Activated B cell treated with CpG ODN at 0.5 μM for 24 hours (primary cell): Measurements from ENCODE around the gene CLEC10A. TPM values are rescaled to one million over a fixed set of nuclear protein-coding genes. Genes with fewer than 3 reads are reported as not detected.

Experiments used
- ATAC-seq: fragments of 200-7000 bp; cut with Tn5 transposase; one replicate; pipeline ENCODE4 v1.10.0; 2021; ENCODE audit warnings: low read depth, mild to moderate bottlenecking, moderate library complexity
- CTCF ChIA-PET: fragments of 350-600 bp; sonication (Branson Sonifier 250); formaldehyde crosslinking; loops from one replicate; lab custom pipeline; 2021; ENCODE audit warnings: antibody characterized with exemption; lab: Charles Lee
- POLR2A ChIA-PET: fragments of 350-600 bp; sonication (Branson Sonifier 250); formaldehyde crosslinking; loops from one replicate; lab custom pipeline; 2021; ENCODE audit warnings: antibody characterized with exemption; lab: Charles Lee
- DNase-seq: peaks from one replicate; pipeline ENCODE4 v3.0.0; 2022
- H3K27ac Mint-ChIP-seq: one replicate; pipeline ENCODE4 v1.8.0; 2020; ENCODE audit warnings: mixed read lengths
- H3K27me3 Mint-ChIP-seq: one replicate; pipeline ENCODE4 v1.8.0; 2021; ENCODE audit warnings: mixed read lengths
- H3K36me3 Mint-ChIP-seq: one replicate; pipeline ENCODE4 v1.8.0; 2021; ENCODE audit warnings: low read depth, mixed read lengths
- H3K4me1 Mint-ChIP-seq: one replicate; pipeline ENCODE4 v1.8.0; 2021; ENCODE audit warnings: mixed read lengths
- H3K4me3 Mint-ChIP-seq: one replicate; pipeline ENCODE4 v1.8.0; 2020; ENCODE audit warnings: mild to moderate bottlenecking, mixed read lengths
- H3K9me3 Mint-ChIP-seq: one replicate; pipeline ENCODE4 v1.8.0; 2020; ENCODE audit warnings: mixed read lengths
- CTCF ChIP-seq: fragments of 200-600 bp; IDR thresholded peaks from one replicate; pipeline ENCODE4 v1.8.0; 2022; ENCODE audit warnings: antibody characterized with exemption, mild to moderate bottlenecking
- intact Hi-C: fragments of 100-400 bp; cut with micrococcal nuclease; formaldehyde crosslinking; loops from one replicate; pipeline ENCODE4 v1.15.1; 2024
- total RNA-seq: library from RNA; stranded (reverse); gene quantifications from 2 replicates; pipeline ENCODE4 v1.2.3, GENCODE V29; 2022

CLEC10A gene
- total RNA-seq, 1 donor from 2014 or later, result not detected

DNA sequence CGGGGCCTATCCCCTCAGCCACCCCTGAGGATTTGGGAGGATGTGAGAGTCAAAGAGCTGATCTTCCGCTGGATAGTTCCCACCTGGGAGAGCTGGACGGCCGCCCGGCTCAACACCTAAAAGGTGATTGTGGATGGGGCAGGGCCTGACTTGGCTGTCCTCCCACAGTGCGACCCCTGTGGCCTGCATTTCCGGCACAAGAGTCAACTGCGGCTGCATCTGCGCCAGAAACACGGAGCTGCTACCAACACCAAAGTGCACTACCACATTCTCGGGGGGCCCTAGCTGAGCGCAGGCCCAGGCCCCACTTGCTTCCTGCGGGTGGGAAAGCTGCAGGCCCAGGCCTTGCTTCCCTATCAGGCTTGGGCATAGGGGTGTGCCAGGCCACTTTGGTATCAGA is 52.7 kb downstream of the CLEC10A start:
- ChIA-PET POLR2A (interaction anchor here (0.9 to 1.6 kb wide), 2 partner anchors 8 to 12 kb away, joined by 3 to 6 read pairs; partner anchors contain the start of gene SLC16A13), CTCF (interaction anchor here (1.8 kb wide), 1 partner anchor 8 kb away, joined by 5 read pairs; the partner anchor contains the start of gene SLC16A13)
- Mint-ChIP-seq H3K27ac (no peak overlapping the region), H3K9me3 (no peaks in the 10 kb centered on the region), H3K36me3 (no peaks in the 10 kb centered on the region), H3K27me3 (no peaks in the 10 kb centered on the region), H3K4me3 (no peak overlapping the region), H3K4me1 (peaks cover 32% of the 10 kb centered on the region)
- ATAC-seq (no peak), DNase-seq (no peak)
- TF ChIP-seq CTCF, result no peak
- intact Hi-C loops, result no loop called here

GRCh38 chr17:7026471-7027115 is 53.5 kb downstream of the CLEC10A start:
- ChIA-PET POLR2A (interaction anchor here (1.6 kb wide), 1 partner anchor 9 kb away, joined by 6 read pairs; the partner anchor contains the start of gene SLC16A13), CTCF (interaction anchor here (1.8 kb wide), 1 partner anchor 9 kb away, joined by 5 read pairs; the partner anchor contains the start of gene SLC16A13)
- Mint-ChIP-seq H3K9me3 (no peaks in the 10 kb centered on the region), H3K4me3 (no peak overlapping the region), H3K4me1 (peaks cover 36% of the 10 kb centered on the region), H3K27ac (no peak overlapping the region), H3K27me3 (no peaks in the 10 kb centered on the region), H3K36me3 (no peaks in the 10 kb centered on the region)
- intact Hi-C loops, result no loop called here
- DNase-seq (no peak), ATAC-seq (no peak)
- TF ChIP-seq CTCF, result no peak

DNA sequence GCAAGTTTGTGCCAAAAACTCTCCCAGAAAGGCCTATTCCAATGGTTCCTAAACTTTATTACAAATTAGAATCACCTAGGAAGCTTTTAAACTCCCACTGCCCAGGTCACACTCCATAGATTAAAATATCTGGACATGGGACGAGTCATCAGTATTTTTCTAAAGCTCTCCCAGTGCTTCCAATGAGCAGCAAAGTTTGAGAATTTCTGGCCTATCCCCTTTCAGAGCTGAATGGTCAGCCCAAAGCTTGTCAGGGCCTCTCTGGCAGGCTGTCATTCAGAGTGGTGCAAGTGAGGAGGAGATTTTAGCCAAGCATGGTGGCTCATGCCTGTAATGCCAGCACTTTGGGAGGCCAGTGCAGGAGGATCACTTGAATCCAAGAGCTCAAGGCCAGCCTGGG is 54.8 kb downstream of the CLEC10A start:
- POLR2A ChIA-PET, result interaction anchor here (0.5 to 7.4 kb wide), 4 partner anchors 11 to 18 kb away, joined by 3 to 112 read pairs (median 22); partner anchors contain the start of genes RNASEK and SLC16A13
- DNase-seq (no peak), ATAC-seq (no peak)
- Mint-ChIP-seq H3K27me3 (no peaks in the 10 kb centered on the region), H3K4me3 (no peak overlapping the region), H3K27ac (no peak overlapping the region), H3K4me1 (peaks cover 40% of the 10 kb centered on the region), H3K36me3 (no peaks in the 10 kb centered on the region), H3K9me3 (no peaks in the 10 kb centered on the region)
- no peak for TF ChIP-seq CTCF
- intact Hi-C loops, result no loop called here
- CTCF ChIA-PET, result interaction anchor here (1.0 to 1.8 kb wide), 3 partner anchors 10 to 21 kb away, joined by 3 to 5 read pairs (median 3); partner anchors contain the start of gene SLC16A13

Other genes starting within 250 kb of the CLEC10A start
- not detected in 2 replicates for gene TEKT1, start 248.5 kb downstream of the CLEC10A start, total RNA-seq
- not detected in 2 replicates for gene ALOX12, start 84.2 kb downstream of the CLEC10A start, total RNA-seq
- gene RNASEK, start 67.6 kb downstream of the CLEC10A start, total RNA-seq, result 130 and 140 TPM in 2 replicates
- 0.31 and 0.88 TPM in 2 replicates for gene BCL6B, start 57.2 kb downstream of the CLEC10A start, total RNA-seq
- gene SLC16A13, start 44.2 kb downstream of the CLEC10A start, total RNA-seq, result 10.4 and 11.8 TPM in 2 replicates
- 3.6 and 4.2 TPM in 2 replicates for gene SLC16A11, start 36.2 kb downstream of the CLEC10A start, total RNA-seq
- gene ASGR2, start 34.6 kb upstream of the CLEC10A start, total RNA-seq, result not detected in 2 replicates
- gene ASGR1, start 99.1 kb upstream of the CLEC10A start, total RNA-seq, result not detected in 2 replicates
- gene DLG4, start 139.6 kb upstream of the CLEC10A start, total RNA-seq, result 3.9 and 5.0 TPM in 2 replicates
- 438 and 469 TPM in 2 replicates for gene ACADVL, start 139.7 kb upstream of the CLEC10A start, total RNA-seq
- gene DVL2, start 154.3 kb upstream of the CLEC10A start, total RNA-seq, result 56.1 and 64.6 TPM in 2 replicates
- gene PHF23, start 159.2 kb upstream of the CLEC10A start, total RNA-seq, result 45.5 and 46.6 TPM in 2 replicates
- 291 and 325 TPM in 2 replicates for gene GABARAP, start 162.2 kb upstream of the CLEC10A start, total RNA-seq
- gene CTDNEP1, start 171.5 kb upstream of the CLEC10A start, total RNA-seq, result 165 and 168 TPM in 2 replicates
- gene ELP5, start 172.0 kb upstream of the CLEC10A start, total RNA-seq, result 49.2 and 53.6 TPM in 2 replicates
- gene CLDN7, start 182.2 kb upstream of the CLEC10A start, total RNA-seq, result 1.1 and 1.8 TPM in 2 replicates
- gene SLC2A4, start 201.5 kb upstream of the CLEC10A start, total RNA-seq, result not detected in 2 replicates
- gene YBX2, start 214.4 kb upstream of the CLEC10A start, total RNA-seq, result 0.16 TPM in 1 of 2 replicates, not detected in the other
- gene EIF5A, start 227.4 kb upstream of the CLEC10A start, total RNA-seq, result 656 and 664 TPM in 2 replicates
- 105 and 115 TPM in 2 replicates for gene GPS2, start 235.1 kb upstream of the CLEC10A start, total RNA-seq
- gene NEURL4, start 249.1 kb upstream of the CLEC10A start, total RNA-seq, result 52.8 and 60.1 TPM in 2 replicates